HCT116 (cell line): ENCODE results near the gene PHC3. TPM values are rescaled to one million over a fixed set of nuclear protein-coding genes. Genes with fewer than 3 reads are reported as not detected.

Experiments
- ATAC-seq: fragments of 200-7000 bp; cut with Tn5 transposase; 2 replicates; pipeline ENCODE4 v1.9.1; 2020; ENCODE audit warnings: mild to moderate bottlenecking, moderate library complexity
- BruUV-seq: library from RNA; stranded (reverse); fragments of 400-500 nt; replicated peaks from 2 replicates; lab custom pipeline; 2021; lab: Mats Ljungman, UMichigan
- CTCF ChIA-PET: fragments of 300-600 bp; sonication (Branson Sonifier 250); formaldehyde crosslinking; loops from one replicate; lab custom pipeline; 2021; ENCODE audit warnings: antibody characterized with exemption; lab: Charles Lee
- POLR2A ChIA-PET: fragments of 300-600, 350-600 bp; sonication (Branson Sonifier 250); formaldehyde crosslinking; loops from one replicate; lab custom pipeline; 2021; ENCODE audit warnings: antibody characterized with exemption; lab: Charles Lee
- RAD21 ChIA-PET, 2 experiments: fragments of 300-600 bp; sonication (Branson Sonifier 250); formaldehyde crosslinking; loops; one replicate each; lab custom pipeline; 2023; ENCODE audit warnings: low total read pairs in 2 of 2; ENCODE audit not compliant: uncharacterized antibody in 2 of 2, unreplicated experiment in 2 of 2, low non-redundant PET in 1 of 2; lab: Charles Lee
- DNase-seq: peaks from one replicate; pipeline ENCODE4 v3.0.0-alpha.2; 2010; ENCODE audit warnings: low read depth, low spot score
- H2AFZ ChIP-seq: fragments of 200-600 bp; shearing (Covaris generic), sonication (generic); 2 replicates; pipeline ENCODE4 v1.6.1; 2017; ENCODE audit warnings: low read depth, mixed run types, mixed read lengths, antibody characterized with exemption, low read length; ENCODE audit not compliant: poor library complexity, severe bottlenecking
- H3K27ac ChIP-seq: 2 replicates; pipeline ENCODE4 v1.5.1; 2012; ENCODE audit warnings: low read depth, low read length
- H3K27me3 ChIP-seq: fragments of 200-600 bp; sonication (generic); 2 replicates; pipeline ENCODE4 v1.6.1; 2016; ENCODE audit warnings: mixed run types, low read length, mixed read lengths; ENCODE audit not compliant: insufficient read depth
- H3K36me3 ChIP-seq, 2 experiments: fragments of 200-500 bp in 1 of 2; fragments of 200-600 bp in 1 of 2; sonication (Bioruptor generic) in 1 of 2; sonication (generic) in 1 of 2; 2 replicates each; pipeline versions ENCODE4 v1.5.1 to v1.6.1; 2014 to 2016; ENCODE audit warnings: low read length in 2 of 2, inconsistent platforms in 1 of 2, mixed read lengths in 1 of 2, mixed run types in 1 of 2; ENCODE audit not compliant: insufficient read depth in 2 of 2, control insufficient read depth in 1 of 2
- H3K4me1 ChIP-seq, 2 experiments: fragments of 200-600 bp in 1 of 2; sonication (generic) in 1 of 2; 2 replicates each; pipeline versions ENCODE4 v1.5.1 to v1.6.1; 2012 to 2017; ENCODE audit warnings: low read length in 2 of 2, inconsistent platforms in 1 of 2, mild to moderate bottlenecking in 1 of 2, mixed read lengths in 1 of 2, mixed run types in 1 of 2, moderate library complexity in 1 of 2; ENCODE audit not compliant: insufficient read depth in 2 of 2, control insufficient read depth in 1 of 2
- H3K4me2 ChIP-seq: fragments of 200-600 bp; sonication (generic); 2 replicates; pipeline ENCODE4 v1.6.1; 2017; ENCODE audit warnings: mixed run types, low read length, mixed read lengths
- H3K4me3 ChIP-seq, 2 experiments: fragments of 200-600 bp in 1 of 2; sonication (generic) in 1 of 2; replicated peaks in 1 of 2; 2 replicates each; pipeline ENCODE4 v1.5.1; 2011 to 2016; ENCODE audit warnings: low read length in 2 of 2, control low read depth in 1 of 2, low read depth in 1 of 2, mild to moderate bottlenecking in 1 of 2, mixed read lengths in 1 of 2, mixed run types in 1 of 2
- H3K79me2 ChIP-seq: fragments of 200-600 bp; sonication (generic); 2 replicates; pipeline ENCODE4 v1.6.1; 2017; ENCODE audit warnings: mild to moderate bottlenecking, mixed run types, low read length, moderate library complexity, mixed read lengths; ENCODE audit not compliant: insufficient read depth
- H3K9ac ChIP-seq: fragments of 200-600 bp; sonication (generic); 2 replicates; pipeline ENCODE4 v1.6.1; 2016; ENCODE audit warnings: low read length, mixed read lengths
- H3K9me2 ChIP-seq: fragments of 200-600 bp; sonication (generic), shearing (Covaris generic); 2 replicates; pipeline ENCODE4 v1.6.1; 2017; ENCODE audit warnings: mixed run types, mild to moderate bottlenecking, moderate library complexity; ENCODE audit not compliant: insufficient read depth
- H3K9me3 ChIP-seq, 2 experiments: fragments of 200-500 bp in 1 of 2; fragments of 200-600 bp in 1 of 2; sonication (Bioruptor generic) in 1 of 2; sonication (generic) in 1 of 2; 2 replicates each; pipeline ENCODE4 v1.6.1; 2014 to 2017; ENCODE audit warnings: low read length in 2 of 2, mixed read lengths in 2 of 2, inconsistent platforms in 1 of 2, low read depth in 1 of 2, mild to moderate bottlenecking in 1 of 2, mixed run types in 1 of 2, moderate library complexity in 1 of 2; ENCODE audit not compliant: control insufficient read depth in 1 of 2, insufficient read depth in 1 of 2
- H4K20me1 ChIP-seq: fragments of 200-600 bp; sonication (generic), shearing (Covaris generic); 2 replicates; pipeline ENCODE4 v1.6.1; 2017; ENCODE audit warnings: mixed run types, mild to moderate bottlenecking, moderate library complexity; ENCODE audit not compliant: insufficient read depth
- CBX3 ChIP-seq: IDR thresholded peaks from 2 replicates; pipeline ENCODE4 v1.6.1; 2012; ENCODE audit warnings: low read depth
- CEBPB ChIP-seq: IDR thresholded peaks from 2 replicates; pipeline ENCODE4 v1.6.1; 2012; ENCODE audit warnings: low read depth
- EGR1 ChIP-seq: IDR thresholded peaks from 2 replicates; pipeline ENCODE4 v1.6.1; 2012; ENCODE audit warnings: low read depth
- EZH2 ChIP-seq: fragments of 200-600 bp; sonication (generic); IDR thresholded peaks from 2 replicates; pipeline ENCODE4 v1.6.1; 2017; ENCODE audit warnings: antibody characterized with exemption, mixed run types
- EZH2phosphoT487 ChIP-seq: fragments of 200-600 bp; IDR thresholded peaks from 2 replicates; pipeline ENCODE4 v1.6.1; 2018; ENCODE audit warnings: antibody characterized with exemption, borderline replicate concordance
- FOSL1 ChIP-seq: IDR thresholded peaks from 2 replicates; pipeline ENCODE4 v1.6.1; 2012; ENCODE audit warnings: low read depth
- JUND ChIP-seq: IDR thresholded peaks from 2 replicates; pipeline ENCODE4 v1.6.1; 2012
- POLR2A ChIP-seq: IDR thresholded peaks from 2 replicates; pipeline ENCODE4 v1.7.0; 2011; ENCODE audit warnings: borderline replicate concordance; ENCODE audit not compliant: insufficient read depth, insufficient read length; ENCODE audit errors: extremely low read depth
- POLR2AphosphoS5 ChIP-seq: IDR thresholded peaks from 2 replicates; pipeline ENCODE4 v1.6.1; 2011; ENCODE audit warnings: mild to moderate bottlenecking, low read depth, low read length, moderate library complexity
- RAD21 ChIP-seq: IDR thresholded peaks from 2 replicates; pipeline ENCODE4 v1.6.1; 2012; ENCODE audit warnings: low read depth, mild to moderate bottlenecking
- SIN3A ChIP-seq: IDR thresholded peaks from 2 replicates; pipeline ENCODE4 v1.6.1; 2012; ENCODE audit warnings: low read depth
- SP1 ChIP-seq: IDR thresholded peaks from 2 replicates; pipeline ENCODE4 v1.6.1; 2012; ENCODE audit warnings: low read depth
- SRF ChIP-seq: IDR thresholded peaks from 2 replicates; pipeline ENCODE4 v1.6.1; 2012; ENCODE audit warnings: low read depth
- YY1 ChIP-seq: IDR thresholded peaks from 2 replicates; pipeline ENCODE4 v1.6.1; 2011; ENCODE audit warnings: low read length, low read depth, moderate library complexity, mild to moderate bottlenecking; ENCODE audit not compliant: insufficient replicate concordance; ENCODE audit errors: extremely low read depth
- ZFX ChIP-seq: fragments of 450-650 bp; IDR thresholded peaks from 2 replicates; pipeline ENCODE4 v1.6.1; 2017
- ZNF274 ChIP-seq: fragments of 200-500 bp; sonication (Bioruptor generic); IDR thresholded peaks from 2 replicates; pipeline ENCODE4 v1.6.1; 2014; ENCODE audit warnings: mild to moderate bottlenecking, low read depth, low read length, inconsistent platforms
- intact Hi-C: fragments of 100-400 bp; cut with micrococcal nuclease; formaldehyde crosslinking; loops from 2 replicates; pipeline ENCODE4 v1.10.0; 2022
- total RNA-seq: library from RNA; stranded (reverse); gene quantifications from one replicate; pipeline ENCODE4 v1.2.1, GENCODE V29; 2021; ENCODE audit not compliant: unreplicated experiment
- TF ChIP-seq, protein P1 (sequence below): IDR thresholded peaks from 2 replicates; pipeline ENCODE4 v1.6.1; 2012
- TF ChIP-seq, protein P2 (sequence below): IDR thresholded peaks from 2 replicates; pipeline ENCODE4 v1.6.1; 2011; ENCODE audit warnings: mild to moderate bottlenecking, low read length, moderate library complexity; ENCODE audit not compliant: insufficient replicate concordance; ENCODE audit errors: extremely low read depth
- TF ChIP-seq, protein P3 (sequence below): IDR thresholded peaks from 2 replicates; pipeline ENCODE4 v1.6.1; 2012

Gene PHC3
- total RNA-seq, 1 experiment from 2014 or later: 40.1 TPM

DNA sequence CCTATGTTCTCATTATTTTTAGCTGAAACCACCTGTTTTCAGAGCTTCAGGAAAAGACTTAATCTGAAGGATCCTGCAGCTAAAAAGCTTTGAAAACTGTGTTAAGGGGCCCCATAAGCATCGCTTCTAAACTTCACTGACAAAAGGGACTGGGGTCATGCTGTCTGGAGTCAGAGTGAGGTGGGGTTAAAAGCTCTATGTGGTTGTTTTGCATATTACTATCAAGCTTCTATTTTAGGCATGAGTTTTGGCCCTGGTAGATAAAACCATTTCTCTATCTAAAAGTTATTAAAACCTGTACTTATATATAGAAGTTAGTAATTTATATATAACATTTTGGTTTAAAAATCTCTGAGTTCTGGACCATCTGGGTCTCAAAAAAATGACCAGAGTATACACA, 98.2 kb downstream of the PHC3 start:
- Histone ChIP-seq H4K20me1 (peaks cover 4% of the 10 kb centered on the region; the same call in 1 of the 2 replicates), H3K36me3 (peaks cover 0 to 9% of the 10 kb centered on the region in 2 experiments; a peak in 2 of 4 replicates), H3K4me1 (no peaks in the 10 kb centered on the region)
- ATAC-seq: no peak
- RAD21 ChIA-PET: no interaction called here
- TF ChIP-seq, protein P1, sequence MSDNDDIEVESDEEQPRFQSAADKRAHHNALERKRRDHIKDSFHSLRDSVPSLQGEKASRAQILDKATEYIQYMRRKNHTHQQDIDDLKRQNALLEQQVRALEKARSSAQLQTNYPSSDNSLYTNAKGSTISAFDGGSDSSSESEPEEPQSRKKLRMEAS: no peak
- no peak for TF ChIP-seq EZH2
- no peak for TF ChIP-seq CEBPB
- no peak for TF ChIP-seq SRF
- no peak for TF ChIP-seq YY1
- TF ChIP-seq, protein P2, sequence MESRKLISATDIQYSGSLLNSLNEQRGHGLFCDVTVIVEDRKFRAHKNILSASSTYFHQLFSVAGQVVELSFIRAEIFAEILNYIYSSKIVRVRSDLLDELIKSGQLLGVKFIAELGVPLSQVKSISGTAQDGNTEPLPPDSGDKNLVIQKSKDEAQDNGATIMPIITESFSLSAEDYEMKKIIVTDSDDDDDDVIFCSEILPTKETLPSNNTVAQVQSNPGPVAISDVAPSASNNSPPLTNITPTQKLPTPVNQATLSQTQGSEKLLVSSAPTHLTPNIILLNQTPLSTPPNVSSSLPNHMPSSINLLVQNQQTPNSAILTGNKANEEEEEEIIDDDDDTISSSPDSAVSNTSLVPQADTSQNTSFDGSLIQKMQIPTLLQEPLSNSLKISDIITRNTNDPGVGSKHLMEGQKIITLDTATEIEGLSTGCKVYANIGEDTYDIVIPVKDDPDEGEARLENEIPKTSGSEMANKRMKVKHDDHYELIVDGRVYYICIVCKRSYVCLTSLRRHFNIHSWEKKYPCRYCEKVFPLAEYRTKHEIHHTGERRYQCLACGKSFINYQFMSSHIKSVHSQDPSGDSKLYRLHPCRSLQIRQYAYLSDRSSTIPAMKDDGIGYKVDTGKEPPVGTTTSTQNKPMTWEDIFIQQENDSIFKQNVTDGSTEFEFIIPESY: no peak
- TF ChIP-seq, protein P3, sequence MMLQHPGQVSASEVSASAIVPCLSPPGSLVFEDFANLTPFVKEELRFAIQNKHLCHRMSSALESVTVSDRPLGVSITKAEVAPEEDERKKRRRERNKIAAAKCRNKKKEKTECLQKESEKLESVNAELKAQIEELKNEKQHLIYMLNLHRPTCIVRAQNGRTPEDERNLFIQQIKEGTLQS: no peak
- no peak for TF ChIP-seq ZFX
- no peak for TF ChIP-seq POLR2AphosphoS5
- no peak for TF ChIP-seq SIN3A
- no peak for TF ChIP-seq POLR2A
- no peak for TF ChIP-seq JUND
- no peak for TF ChIP-seq EZH2phosphoT487
- TF ChIP-seq EGR1: no peak
- TF ChIP-seq FOSL1: no peak
- no peak for TF ChIP-seq ZNF274
- TF ChIP-seq CBX3: no peak
- no peak for TF ChIP-seq SP1
- no peak for TF ChIP-seq RAD21
- TF ChIP-seq, all 23 proteins: peak for 0
- POLR2A ChIA-PET: no interaction called here
- Histone ChIP-seq H3K27ac (no peak overlapping the region), H3K27me3 (no peaks in the 10 kb centered on the region), H3K9me3 (no peaks in the 10 kb centered on the region), H3K4me3 (no peak overlapping the region), H3K9me2 (no peaks in the 10 kb centered on the region), H3K79me2 (no peaks in the 10 kb centered on the region), H2AFZ (no peak overlapping the region), H3K9ac (no peak overlapping the region), H3K4me2 (no peak overlapping the region)
- intact Hi-C loops: no loop called here
- CTCF ChIA-PET: interaction anchor here (0.7 kb wide), 1 partner anchor 327 kb away, joined by 3 read pairs; no protein-coding TSS in a partner anchor
- no peak for DNase-seq
- no TSS peak for BruUV-seq
